ENCODE results near the gene KRT71. TPM values are rescaled to one million over a fixed set of nuclear protein-coding genes. Genes with fewer than 3 reads are reported as not detected.

Gene KRT71
- polyA plus RNA-seq, 6 donors from 2014 or later, result not detected

- Mint-ChIP-seq H3K4me1 (no peaks in the 10 kb centered on the region), H3K36me3 (no peaks in the 10 kb centered on the region), H3K9me3 (no peaks in the 10 kb centered on the region), H3K4me3 (no peak overlapping the region), H3K27me3 (peaks cover 5 to 25% (median 23%) of the 10 kb centered on the region in 3 donors), H3K27ac (no peak overlapping the region)
- no peak for ATAC-seq (ENCODE audit: low read depth in 2 of 2)
- DNase-seq, result no peak
These were observed 33.6 kb downstream of the KRT71 start for GRCh38 chr12:52519387-52519703.

DNA sequence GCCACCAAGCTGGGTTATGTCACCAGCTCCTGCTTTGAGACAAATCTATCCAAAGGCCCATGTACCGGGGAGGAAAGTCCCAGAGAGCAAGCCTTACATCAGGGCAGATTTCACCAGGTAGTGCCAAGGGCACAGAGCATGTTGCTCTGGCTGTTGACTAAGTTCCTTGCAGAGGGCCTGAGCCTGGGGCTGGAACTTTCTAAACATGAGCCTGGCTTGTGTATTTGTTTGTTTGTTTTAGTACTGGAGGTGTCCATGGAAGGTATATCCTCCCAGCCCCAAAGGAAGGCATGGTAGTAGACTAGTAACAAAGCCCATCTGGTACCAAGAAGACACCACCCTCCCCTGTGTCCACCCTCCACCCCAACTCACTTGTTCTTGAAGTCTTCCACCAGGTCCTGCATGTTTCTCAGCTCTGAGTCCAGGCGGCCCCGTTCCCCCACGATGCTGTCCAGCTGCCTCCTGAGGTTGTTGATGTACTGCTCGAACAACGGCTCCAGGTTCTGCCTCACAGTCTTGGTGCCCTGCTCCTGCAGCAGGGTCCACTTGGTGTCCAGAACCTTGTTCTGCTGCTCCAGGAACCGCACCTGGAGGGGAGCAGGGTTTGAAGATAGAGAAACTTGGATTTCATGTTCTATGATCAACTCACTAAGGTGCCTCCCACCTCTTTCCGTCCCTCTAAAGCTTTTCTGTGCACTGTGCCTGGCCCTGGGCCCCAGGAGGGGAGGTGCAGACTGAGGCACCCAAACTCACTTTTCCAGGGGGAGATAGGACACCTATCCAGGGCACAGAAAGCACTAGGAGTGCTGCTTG is 34.2 kb downstream of the KRT71 start:
- Mint-ChIP-seq H3K4me1 (no peaks in the 10 kb centered on the region), H3K27me3 (peaks cover 11 to 25% (median 23%) of the 10 kb centered on the region in 3 donors)
- DNase-seq, result no peak

GRCh38 chr12:52517888-52518287 is 35.1 kb downstream of the KRT71 start:
- no peak for ATAC-seq (ENCODE audit: low read depth in 2 of 2)
- no peak overlapping the region for H3K27ac Mint-ChIP-seq
- H3K27me3 Mint-ChIP-seq, result peaks cover 7 to 25% (median 18%) of the 10 kb centered on the region in 3 donors
- no peak overlapping the region for H3K4me3 Mint-ChIP-seq
- no peaks in the 10 kb centered on the region for H3K4me1 Mint-ChIP-seq
- no peak for DNase-seq
- no peaks in the 10 kb centered on the region for H3K9me3 Mint-ChIP-seq
- no peaks in the 10 kb centered on the region for H3K36me3 Mint-ChIP-seq

More for the DNA sequence above, 34.2 kb downstream of the KRT71 start:
- peak overlapping the region in 1 of 8 donors; percentile 15 for H3K4me3 Mint-ChIP-seq
- no peaks in the 10 kb centered on the region for H3K9me3 Mint-ChIP-seq
- ATAC-seq (ENCODE audit: low read depth in 2 of 2), result no peak
- no peaks in the 10 kb centered on the region for H3K36me3 Mint-ChIP-seq
- H3K27ac Mint-ChIP-seq, result no peak overlapping the region

DNA sequence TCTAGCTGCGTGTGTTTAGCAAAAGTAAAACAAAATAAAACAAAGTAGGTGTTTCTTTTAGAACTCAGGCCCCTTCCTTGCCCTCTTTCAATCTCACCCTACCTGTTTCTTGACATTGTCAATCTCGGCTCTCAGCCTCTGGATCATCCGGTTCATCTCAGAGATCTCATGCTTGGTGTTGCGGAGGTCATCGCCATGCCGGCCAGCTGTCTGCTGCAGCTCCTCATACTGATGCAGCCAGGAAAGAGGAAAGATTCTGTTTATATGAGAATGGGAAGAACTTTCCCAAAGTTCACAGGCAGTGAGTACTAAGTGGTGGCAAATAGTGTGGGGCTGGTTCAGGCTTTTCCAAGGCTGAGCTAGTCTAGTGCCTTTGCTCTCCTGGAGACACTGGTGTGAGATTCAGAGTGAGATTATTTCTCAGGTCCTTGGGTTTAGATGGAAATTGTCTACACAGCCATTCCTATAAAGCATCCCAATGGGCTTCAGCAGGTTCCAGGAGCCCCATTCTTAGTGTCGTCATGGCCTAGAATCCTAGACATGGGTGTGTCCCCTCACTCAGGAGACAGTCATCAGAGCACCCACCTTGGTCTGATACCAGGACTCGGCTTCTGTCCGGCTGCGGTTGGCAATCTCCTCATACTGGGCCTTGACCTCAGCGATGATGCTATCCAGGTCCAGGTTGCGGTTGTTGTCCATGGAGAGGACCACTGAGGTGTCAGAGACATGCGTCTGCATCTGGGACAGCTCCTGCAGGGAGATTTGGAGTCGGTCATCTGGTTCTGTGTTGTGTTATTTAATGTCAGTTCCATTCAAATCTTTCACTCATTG is 35.7 kb downstream of the KRT71 start:
- DNase-seq, result no peak
- peaks cover 7 to 29% (median 13%) of the 10 kb centered on the region in 3 donors for H3K27me3 Mint-ChIP-seq
- H3K4me3 Mint-ChIP-seq, result no peak overlapping the region
- no peak overlapping the region for H3K27ac Mint-ChIP-seq
- H3K9me3 Mint-ChIP-seq, result peaks cover 0 to 1% (median 0%) of the 10 kb centered on the region in 7 donors
- H3K36me3 Mint-ChIP-seq, result no peaks in the 10 kb centered on the region
- no peaks in the 10 kb centered on the region for H3K4me1 Mint-ChIP-seq
- ATAC-seq (ENCODE audit: low read depth in 2 of 2), result no peak

GRCh38 chr12:52515927-52516831 is 36.8 kb downstream of the KRT71 start:
- H3K4me1 Mint-ChIP-seq, result no peaks in the 10 kb centered on the region
- peaks cover 0 to 4% of the 10 kb centered on the region in 2 donors for H3K36me3 Mint-ChIP-seq
- H3K27ac Mint-ChIP-seq, result no peak overlapping the region
- no peak for DNase-seq
- H3K9me3 Mint-ChIP-seq, result peaks cover 3 to 8% (median 3%) of the 10 kb centered on the region in 7 donors
- ATAC-seq (ENCODE audit: low read depth in 2 of 2), result no peak
- H3K4me3 Mint-ChIP-seq, result no peak overlapping the region
- peaks cover 7 to 22% (median 12%) of the 10 kb centered on the region in 3 donors for H3K27me3 Mint-ChIP-seq

- Mint-ChIP-seq H3K4me3 (no peak overlapping the region), H3K36me3 (peaks cover 0 to 4% of the 10 kb centered on the region in 2 donors), H3K4me1 (no peaks in the 10 kb centered on the region), H3K27ac (no peak overlapping the region), H3K9me3 (peaks cover 3 to 15% (median 7%) of the 10 kb centered on the region in 7 donors), H3K27me3 (peaks cover 7 to 23% (median 12%) of the 10 kb centered on the region in 3 donors)
- DNase-seq (no peak), ATAC-seq (ENCODE audit: low read depth in 2 of 2) (no peak)
These were observed 37.7 kb downstream of the KRT71 start for GRCh38 chr12:52515319-52515646.

DNA sequence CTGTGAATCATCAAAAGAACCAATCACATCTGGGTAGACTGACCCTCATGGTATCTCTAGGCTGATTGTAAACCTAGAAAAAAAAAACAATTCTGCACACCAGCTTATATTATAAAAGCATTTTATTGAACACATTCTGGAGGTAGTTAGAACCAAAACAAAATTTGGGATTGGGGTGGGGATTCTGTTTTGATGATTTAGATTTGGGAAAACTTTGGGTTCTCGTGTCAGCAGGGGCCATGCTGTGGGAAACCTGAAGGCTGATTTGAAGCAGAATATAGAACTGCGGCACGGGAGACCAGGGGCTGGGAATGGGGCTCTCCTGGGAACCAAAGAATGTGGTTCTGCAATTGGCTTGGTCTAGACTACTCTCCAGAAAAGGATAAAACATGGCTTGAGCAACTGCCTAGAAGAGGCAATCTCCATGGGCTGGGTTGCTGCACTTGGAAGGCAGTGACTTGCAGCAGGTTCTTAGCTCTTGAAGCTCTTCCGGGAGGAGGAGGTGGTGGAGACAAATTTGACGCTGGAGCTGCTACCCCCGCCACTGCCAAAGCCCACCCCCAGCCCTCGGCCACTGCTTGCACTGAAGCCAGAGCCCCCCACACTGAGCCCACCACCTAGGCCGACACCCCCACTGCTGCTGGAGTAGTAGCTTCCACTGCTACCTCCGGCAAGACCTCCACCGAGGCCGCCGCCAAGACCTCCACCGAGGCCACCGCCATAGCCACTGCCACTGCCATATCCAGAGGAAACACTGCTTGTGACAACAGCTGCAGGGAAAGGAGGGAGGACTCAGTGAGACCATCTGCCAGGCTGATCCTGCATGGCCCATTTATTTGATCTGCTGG is 38.2 kb downstream of the KRT71 start:
- DNase-seq, result no peak
- Mint-ChIP-seq H3K4me1 (no peaks in the 10 kb centered on the region), H3K36me3 (peaks cover 0 to 4% of the 10 kb centered on the region in 2 donors), H3K27ac (no peak overlapping the region), H3K27me3 (peaks cover 11 to 29% (median 18%) of the 10 kb centered on the region in 3 donors), H3K9me3 (peaks cover 3 to 19% (median 11%) of the 10 kb centered on the region in 7 donors), H3K4me3 (no peak overlapping the region)
- no peak for ATAC-seq (ENCODE audit: low read depth in 2 of 2)

GRCh38 chr12:52513736-52514135 is 39.2 kb downstream of the KRT71 start:
- DNase-seq (no peak), ATAC-seq (ENCODE audit: low read depth in 2 of 2) (no peak)
- Mint-ChIP-seq H3K9me3 (peaks cover 3 to 19% (median 11%) of the 10 kb centered on the region in 7 donors), H3K4me1 (no peaks in the 10 kb centered on the region), H3K27me3 (peaks cover 17 to 26% (median 23%) of the 10 kb centered on the region in 3 donors), H3K4me3 (no peak overlapping the region), H3K36me3 (peaks cover 0 to 4% of the 10 kb centered on the region in 2 donors), H3K27ac (no peak overlapping the region)

DNA sequence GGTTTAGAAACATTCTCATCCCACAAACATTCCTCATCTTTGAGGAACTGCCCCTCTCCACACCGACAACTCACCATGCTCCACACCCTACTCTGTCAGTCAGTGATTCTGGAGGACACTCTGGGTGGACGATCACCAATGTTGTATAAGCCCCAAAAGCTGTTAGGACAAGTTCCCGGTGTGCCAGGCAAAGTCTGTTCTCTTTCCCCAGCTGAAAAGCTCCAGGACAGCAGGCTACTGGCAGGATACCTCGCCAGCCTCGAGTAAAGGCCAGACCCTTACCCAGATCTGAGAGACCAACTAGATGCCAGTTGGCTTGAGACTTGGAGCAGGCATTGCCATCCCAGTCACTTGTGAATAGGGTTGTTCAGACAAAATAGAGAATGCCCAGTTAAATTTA is 44.7 kb downstream of the KRT71 start:
- DNase-seq (no peak), ATAC-seq (ENCODE audit: low read depth in 2 of 2) (no peak)
- Mint-ChIP-seq H3K4me3 (no peak overlapping the region), H3K27ac (no peak overlapping the region), H3K4me1 (no peaks in the 10 kb centered on the region), H3K9me3 (peaks cover 3 to 25% (median 13%) of the 10 kb centered on the region in 7 donors), H3K36me3 (peaks cover 0 to 4% of the 10 kb centered on the region in 2 donors), H3K27me3 (peaks cover 22 to 48% (median 36%) of the 10 kb centered on the region in 3 donors)

- H3K4me3 Mint-ChIP-seq, result no peak overlapping the region
- no peak for DNase-seq
- no peak overlapping the region for H3K27ac Mint-ChIP-seq
- H3K27me3 Mint-ChIP-seq, result peaks cover 26 to 48% (median 32%) of the 10 kb centered on the region in 3 donors
- H3K36me3 Mint-ChIP-seq, result peaks cover 0 to 4% of the 10 kb centered on the region in 2 donors
- H3K9me3 Mint-ChIP-seq, result peaks cover 3 to 33% (median 14%) of the 10 kb centered on the region in 7 donors
- ATAC-seq (ENCODE audit: low read depth in 2 of 2), result no peak
- no peaks in the 10 kb centered on the region for H3K4me1 Mint-ChIP-seq
These were observed 45.9 kb downstream of the KRT71 start for GRCh38 chr12:52506858-52507715.

GRCh38 chr12:52502877-52503276 is 50.1 kb downstream of the KRT71 start:
- DNase-seq, result no peak
- Mint-ChIP-seq H3K27me3 (peaks cover 33 to 39% (median 35%) of the 10 kb centered on the region in 3 donors), H3K27ac (no peak overlapping the region), H3K9me3 (peaks cover 2 to 19% (median 6%) of the 10 kb centered on the region in 7 donors), H3K4me3 (no peak overlapping the region), H3K36me3 (no peaks in the 10 kb centered on the region), H3K4me1 (no peaks in the 10 kb centered on the region)
- ATAC-seq (ENCODE audit: low read depth in 2 of 2), result no peak

GRCh38 chr12:52501490-52501889 is 51.5 kb downstream of the KRT71 start:
- Mint-ChIP-seq H3K9me3 (peaks cover 2 to 19% (median 6%) of the 10 kb centered on the region in 7 donors), H3K4me3 (no peak overlapping the region), H3K36me3 (no peaks in the 10 kb centered on the region), H3K4me1 (no peaks in the 10 kb centered on the region), H3K27me3 (peaks cover 29 to 30% (median 30%) of the 10 kb centered on the region in 3 donors), H3K27ac (peak overlapping the region in 1 of 6 donors; percentile 45)
- no peak for ATAC-seq (ENCODE audit: low read depth in 2 of 2)
- DNase-seq, result no peak
